Neural progenitor cell (in vitro differentiated cells): ENCODE measurements around the gene PCDH15. TPM values are rescaled to one million over a fixed set of nuclear protein-coding genes. Genes with fewer than 3 reads are reported as not detected.
A peak's percentile ranks its signal among the peaks of the same experiment; 100 is the strongest.

Source experiments
- DNase-seq: peaks from one replicate; pipeline ENCODE4 v3.0.0-alpha.2; 2016; ENCODE audit warnings: low spot score
- H2AFZ ChIP-seq: fragments of 200-600 bp; sonication (generic); replicated peaks from 2 replicates; pipeline ENCODE4 v1.6.1; 2016; ENCODE audit warnings: antibody characterized with exemption
- H3F3A ChIP-seq: fragments of 200-600 bp; sonication (generic); 2 replicates; pipeline ENCODE4 v1.6.1; 2016; ENCODE audit warnings: antibody characterized with exemption, low read depth
- H3K27ac ChIP-seq: fragments of 200-600 bp; sonication (generic); 2 replicates; pipeline ENCODE4 v1.5.1; 2016; ENCODE audit warnings: mild to moderate bottlenecking
- H3K27me3 ChIP-seq: fragments of 200-600 bp; sonication (generic); 2 replicates; pipeline ENCODE4 v1.6.1; 2016; ENCODE audit warnings: mild to moderate bottlenecking, moderate library complexity
- H3K36me3 ChIP-seq: fragments of 200-600 bp; sonication (generic); 2 replicates; pipeline ENCODE4 v1.5.1; 2016
- H3K4me1 ChIP-seq: fragments of 200-600 bp; sonication (generic); 2 replicates; pipeline ENCODE4 v1.6.1; 2016; ENCODE audit warnings: mixed run types
- H3K4me2 ChIP-seq: fragments of 200-600 bp; sonication (generic); 2 replicates; pipeline ENCODE4 v1.6.1; 2016
- H3K4me3 ChIP-seq: fragments of 200-600 bp; sonication (generic); 2 replicates; pipeline ENCODE4 v1.5.1; 2016
- H3K79me2 ChIP-seq: fragments of 200-600 bp; sonication (generic); 2 replicates; pipeline ENCODE4 v1.6.1; 2016; ENCODE audit warnings: low read depth
- H3K9ac ChIP-seq: fragments of 200-600 bp; sonication (generic); 2 replicates; pipeline ENCODE4 v1.6.1; 2016
- H3K9me3 ChIP-seq: fragments of 200-600 bp; sonication (generic); 2 replicates; pipeline ENCODE4 v1.5.1; 2016; ENCODE audit warnings: low read depth
- H4K20me1 ChIP-seq: fragments of 200-600 bp; sonication (generic); 2 replicates; pipeline ENCODE4 v1.6.1; 2016; ENCODE audit warnings: low read depth
- H3K27ac Mint-ChIP-seq: 3 replicates; pipeline ENCODE4 v1.8.0; 2021; ENCODE audit warnings: mixed read lengths
- H3K27me3 Mint-ChIP-seq: 2 replicates; pipeline ENCODE4 v1.8.0; 2022; ENCODE audit warnings: low read depth, mild to moderate bottlenecking, inconsistent platforms, moderate library complexity, mixed read lengths; ENCODE audit not compliant: insufficient read depth
- H3K36me3 Mint-ChIP-seq: 3 replicates; pipeline ENCODE4 v1.8.0; 2021; ENCODE audit warnings: mixed read lengths
- H3K4me1 Mint-ChIP-seq: 3 replicates; pipeline ENCODE4 v1.8.0; 2021; ENCODE audit warnings: mixed read lengths
- H3K4me3 Mint-ChIP-seq: 3 replicates; pipeline ENCODE4 v1.8.0; 2021; ENCODE audit warnings: mild to moderate bottlenecking, moderate library complexity, mixed read lengths
- H3K9me3 Mint-ChIP-seq: 3 replicates; pipeline ENCODE4 v1.8.0; 2020; ENCODE audit warnings: mixed read lengths
- CTCF ChIP-seq: fragments of 200-600 bp; sonication (generic); IDR thresholded peaks from 2 replicates; pipeline ENCODE4 v1.5.1; 2017; ENCODE audit warnings: antibody characterized with exemption, mild to moderate bottlenecking
- EZH2 ChIP-seq: fragments of 200-600 bp; sonication (generic); IDR thresholded peaks from 2 replicates; pipeline ENCODE4 v1.6.1; 2017; ENCODE audit warnings: antibody characterized with exemption, mild to moderate bottlenecking, moderate library complexity
- EZH2phosphoT487 ChIP-seq: fragments of 200-600 bp; sonication (generic); IDR thresholded peaks from 2 replicates; pipeline ENCODE4 v1.6.1; 2017; ENCODE audit warnings: antibody characterized with exemption
- total RNA-seq: library from RNA; depleted of rRNA; stranded (reverse); fragments of >200 nt; gene quantifications from 2 replicates; pipeline ENCODE4 v1.2.3, GENCODE V29; 2015; ENCODE audit warnings: low replicate concordance

PCDH15 gene
- total RNA-seq, 1 donor from 2014 or later: 0.17 TPM

GRCh38 chr10:54478601-54479000 lies 322.4 kb downstream of the PCDH15 start:
- Histone ChIP-seq H3K4me1 (peaks cover 8% of the 10 kb centered on the region), H3F3A (no peaks in the 10 kb centered on the region), H3K36me3 (no peaks in the 10 kb centered on the region), H3K9me3 (no peaks in the 10 kb centered on the region), H3K9ac (no peak overlapping the region), H3K27ac (no peak overlapping the region), H3K4me2 (no peak overlapping the region), H3K27me3 (no peaks in the 10 kb centered on the region), H3K4me3 (no peak overlapping the region), H3K79me2 (no peaks in the 10 kb centered on the region), H2AFZ (no peak overlapping the region), H4K20me1 (no peaks in the 10 kb centered on the region)
- Mint-ChIP-seq H3K36me3 (no peaks in the 10 kb centered on the region), H3K27ac (no peak overlapping the region), H3K4me3 (no peak overlapping the region), H3K9me3 (no peaks in the 10 kb centered on the region), H3K4me1 (no peaks in the 10 kb centered on the region), H3K27me3 (no peaks in the 10 kb centered on the region)
- no peak for DNase-seq
- no peak for TF ChIP-seq CTCF
- no peak for TF ChIP-seq EZH2
- no peak for TF ChIP-seq EZH2phosphoT487

- H3K4me3 ChIP-seq: no peak overlapping the region
- H3K27ac ChIP-seq: no peak overlapping the region
- H3K79me2 ChIP-seq: no peaks in the 10 kb centered on the region
- no peak overlapping the region for H2AFZ ChIP-seq
- H3K9me3 ChIP-seq: no peaks in the 10 kb centered on the region
- no peaks in the 10 kb centered on the region for H3K36me3 ChIP-seq
- H3K9ac ChIP-seq: no peak overlapping the region
- no peaks in the 10 kb centered on the region for H3K4me1 Mint-ChIP-seq
- DNase-seq: no peak
- TF ChIP-seq EZH2phosphoT487 (no peak), EZH2 (no peak), CTCF (no peak)
- H3K27me3 Mint-ChIP-seq: no peaks in the 10 kb centered on the region
- H3K9me3 Mint-ChIP-seq: no peaks in the 10 kb centered on the region
- H4K20me1 ChIP-seq: no peaks in the 10 kb centered on the region
- no peaks in the 10 kb centered on the region for H3K27me3 ChIP-seq
- H3K4me3 Mint-ChIP-seq: no peak overlapping the region
- no peaks in the 10 kb centered on the region for H3F3A ChIP-seq
- H3K4me2 ChIP-seq: no peak overlapping the region
- H3K27ac Mint-ChIP-seq: no peak overlapping the region
- peaks cover 8% of the 10 kb centered on the region for H3K4me1 ChIP-seq
- no peaks in the 10 kb centered on the region for H3K36me3 Mint-ChIP-seq
Measured at GRCh38 chr10:54477738-54478137, 323.3 kb downstream of the PCDH15 start.

- no peaks in the 10 kb centered on the region for H3K9me3 Mint-ChIP-seq
- Histone ChIP-seq H3K4me1 (no peaks in the 10 kb centered on the region), H3K9ac (no peak overlapping the region), H3K27ac (no peak overlapping the region), H3K4me2 (no peak overlapping the region), H3F3A (no peaks in the 10 kb centered on the region), H3K79me2 (no peaks in the 10 kb centered on the region), H4K20me1 (no peaks in the 10 kb centered on the region), H3K27me3 (no peaks in the 10 kb centered on the region), H3K9me3 (no peaks in the 10 kb centered on the region), H3K4me3 (no peak overlapping the region), H2AFZ (no peak overlapping the region), H3K36me3 (no peaks in the 10 kb centered on the region)
- DNase-seq: no peak
- peaks cover 7% of the 10 kb centered on the region for H3K4me1 Mint-ChIP-seq
- peak overlapping the region; percentile 50 for H3K27ac Mint-ChIP-seq
- no peak overlapping the region for H3K4me3 Mint-ChIP-seq
- H3K36me3 Mint-ChIP-seq: no peaks in the 10 kb centered on the region
- peaks cover 2% of the 10 kb centered on the region for H3K27me3 Mint-ChIP-seq
- TF ChIP-seq CTCF (no peak), EZH2 (no peak), EZH2phosphoT487 (no peak)
Measured at GRCh38 chr10:54470324-54470631, 330.8 kb downstream of the PCDH15 start.
